Measurements from ENCODE around the gene DUSP22.
A peak's percentile ranks its signal among the peaks of the same experiment; 100 is the strongest.

Gene DUSP22

DNA sequence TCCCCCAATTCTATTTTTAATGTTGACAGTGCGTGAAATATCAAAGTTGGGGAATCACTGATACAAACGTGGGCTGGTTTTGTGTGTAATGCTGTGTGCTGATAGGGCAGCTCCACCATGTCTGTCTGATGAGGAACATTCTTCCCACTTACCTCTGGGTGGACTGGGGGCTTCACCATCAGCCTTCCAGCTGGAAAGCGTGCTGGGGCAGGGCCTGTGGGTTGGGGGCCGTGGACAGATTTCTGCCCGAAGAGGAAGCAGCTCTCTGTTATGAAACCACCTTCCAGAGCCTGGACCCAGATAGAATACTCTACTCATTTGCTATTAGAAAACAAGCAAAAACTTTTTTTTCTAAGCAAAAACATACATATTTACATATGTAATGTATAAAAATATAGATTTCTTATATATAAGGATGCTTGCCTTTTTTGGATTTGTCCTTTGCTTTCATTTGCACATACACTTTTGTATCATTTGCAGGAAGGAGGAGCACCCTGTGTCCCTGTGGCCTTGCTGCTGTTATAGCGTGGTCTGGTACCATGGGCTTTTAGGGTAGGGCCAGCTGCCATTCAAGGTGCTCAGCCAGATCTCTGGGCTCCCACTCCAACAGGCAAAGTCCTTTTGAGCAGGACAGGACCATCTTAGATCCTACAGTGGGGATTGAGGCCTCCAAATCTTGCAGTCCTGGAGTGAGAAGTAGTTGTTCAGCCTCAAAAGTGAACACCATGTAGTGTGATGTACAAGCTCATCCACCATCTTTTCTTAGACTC is 48.1 kb downstream of the DUSP22 start:
- DNase-seq (ENCODE audit: low spot score) = no peak

DNA sequence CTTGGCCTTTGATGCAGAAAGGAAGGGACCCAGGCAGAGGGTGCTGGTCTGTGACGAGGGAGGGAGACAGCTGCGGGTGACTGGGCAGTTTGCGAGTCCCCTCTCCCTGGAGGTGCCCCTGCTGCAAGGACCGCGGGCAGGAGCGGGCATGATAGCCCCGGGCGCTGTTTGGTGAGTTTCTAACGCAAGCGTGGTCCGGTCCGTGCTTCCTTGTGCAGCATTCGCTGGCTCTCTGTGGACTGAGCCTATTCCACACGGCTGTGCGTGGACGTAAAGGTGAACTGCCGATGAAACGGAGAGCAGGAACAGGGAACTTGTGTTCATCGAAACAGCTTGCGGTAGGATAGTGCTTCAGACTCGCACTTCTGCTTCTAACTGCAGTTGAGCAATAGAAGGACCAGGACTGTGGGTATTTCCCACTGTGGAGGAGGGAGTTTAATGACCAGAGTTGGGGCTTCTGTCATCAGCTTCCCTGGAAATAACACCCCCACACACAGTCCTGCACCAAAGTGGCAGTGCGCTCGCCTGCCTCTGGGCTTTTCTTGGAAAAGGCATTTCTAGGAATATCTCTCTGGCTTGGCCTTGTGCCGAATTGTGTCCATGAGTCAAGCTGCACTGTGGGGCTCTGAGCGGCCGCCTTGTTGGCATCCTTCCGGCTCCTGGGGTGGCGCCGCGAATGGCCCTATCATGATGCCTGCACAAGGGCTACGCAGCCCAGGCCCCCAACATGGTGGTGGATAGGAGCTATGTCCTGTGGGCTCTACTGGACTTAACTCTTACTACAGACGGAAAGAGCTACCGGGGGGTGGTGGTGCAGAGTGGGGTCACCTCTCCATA is 48.9 kb downstream of the DUSP22 start:
- no peak for DNase-seq (ENCODE audit: low spot score)

DNA sequence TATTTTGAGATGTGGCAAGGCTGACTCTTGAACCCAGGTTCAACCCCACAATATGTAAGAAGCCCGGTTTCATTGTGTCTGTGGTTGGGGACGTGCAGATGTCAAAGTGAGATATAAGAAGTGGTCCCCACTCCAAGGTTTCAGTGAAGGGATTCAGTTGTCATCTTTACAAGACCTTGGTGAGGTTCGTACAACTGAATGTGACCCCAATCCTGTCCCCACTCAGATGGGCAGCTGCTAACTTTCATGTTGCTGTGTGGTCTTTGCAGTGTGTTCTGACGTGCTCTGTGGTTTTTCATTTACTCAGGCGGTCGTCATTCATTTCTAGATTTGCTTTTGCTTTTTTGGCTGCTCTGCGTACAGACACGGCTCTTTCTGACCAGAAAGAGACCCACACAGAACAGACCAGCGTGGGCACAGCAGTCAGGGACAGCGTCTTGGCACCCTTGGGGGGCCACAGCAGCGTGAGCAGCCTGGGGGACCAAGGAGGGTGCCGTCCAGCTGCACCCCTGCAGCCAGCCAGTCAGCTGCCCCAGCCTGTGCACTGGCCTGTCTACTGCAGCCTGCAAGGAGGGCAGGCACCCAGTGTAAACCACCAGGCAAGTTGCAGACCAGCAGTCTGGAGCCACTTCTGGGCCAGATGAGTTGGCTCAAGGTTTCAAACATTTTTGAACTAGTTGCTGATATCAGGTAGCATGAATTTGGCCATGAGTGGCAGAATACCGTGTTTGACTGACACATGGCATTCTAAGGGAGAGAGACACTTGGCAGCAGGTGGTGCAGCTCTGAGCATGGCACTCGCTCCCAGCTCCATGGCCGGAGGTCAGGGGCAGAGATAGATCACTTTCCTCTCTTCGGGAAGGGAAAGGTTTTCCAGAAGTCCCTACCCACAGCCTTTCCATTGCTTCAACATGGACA is 49.9 kb downstream of the DUSP22 start:
- DNase-seq (ENCODE audit: low spot score) = no peak

DNA sequence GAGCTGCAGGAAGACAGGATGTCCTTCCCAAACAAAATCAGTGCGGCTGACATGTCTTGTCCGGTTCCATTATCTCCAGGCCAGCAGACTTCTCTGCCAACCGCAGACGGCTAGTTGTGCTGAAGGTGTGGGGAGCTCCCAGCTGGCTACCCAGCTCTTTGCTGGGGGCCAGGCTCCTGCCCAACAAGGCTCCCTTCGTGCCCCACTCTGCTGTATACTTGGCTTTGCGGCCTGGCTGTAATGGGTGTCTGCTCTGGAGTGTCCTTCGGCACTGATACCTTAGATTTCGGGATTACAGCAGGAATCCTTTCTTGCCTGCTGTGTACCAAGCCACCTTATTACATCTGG is 50.5 kb downstream of the DUSP22 start:
- no peak for DNase-seq (ENCODE audit: low spot score)

DNA sequence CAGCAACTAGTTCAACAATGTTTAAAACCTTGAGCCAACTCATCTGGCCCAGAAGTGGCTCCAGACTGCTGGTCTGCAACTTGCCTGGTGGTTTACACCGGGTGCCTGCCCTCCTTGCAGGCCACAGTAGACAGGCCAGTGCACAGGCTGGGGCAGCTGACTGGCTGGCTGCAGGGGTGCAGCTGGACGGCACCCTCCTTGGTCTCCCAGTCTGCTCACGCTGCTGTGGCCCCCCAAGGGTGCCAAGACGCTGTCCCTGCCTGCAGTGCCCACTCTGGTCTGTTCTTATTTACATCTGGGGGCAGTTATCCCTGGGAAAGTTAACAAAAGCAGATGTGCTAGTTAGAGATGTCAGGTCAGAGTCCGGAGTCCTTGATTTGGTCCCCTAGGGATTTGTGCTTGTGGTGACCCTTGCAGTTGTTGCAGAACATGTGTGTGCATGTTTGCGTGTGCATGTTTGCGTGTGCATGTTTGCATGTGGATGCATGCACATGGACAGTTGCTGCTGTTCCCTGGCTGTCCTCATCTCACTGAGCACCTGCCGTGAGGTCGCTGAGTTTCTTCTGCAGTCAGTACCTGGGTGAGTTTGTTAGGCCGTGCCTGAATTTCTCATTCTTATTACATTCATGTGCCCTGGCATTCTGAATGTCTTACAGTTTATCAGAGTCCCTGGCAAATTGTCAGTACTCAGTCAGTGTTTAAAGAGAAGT is 51.1 kb downstream of the DUSP22 start:
- no peak for DNase-seq (ENCODE audit: low spot score)

DNA sequence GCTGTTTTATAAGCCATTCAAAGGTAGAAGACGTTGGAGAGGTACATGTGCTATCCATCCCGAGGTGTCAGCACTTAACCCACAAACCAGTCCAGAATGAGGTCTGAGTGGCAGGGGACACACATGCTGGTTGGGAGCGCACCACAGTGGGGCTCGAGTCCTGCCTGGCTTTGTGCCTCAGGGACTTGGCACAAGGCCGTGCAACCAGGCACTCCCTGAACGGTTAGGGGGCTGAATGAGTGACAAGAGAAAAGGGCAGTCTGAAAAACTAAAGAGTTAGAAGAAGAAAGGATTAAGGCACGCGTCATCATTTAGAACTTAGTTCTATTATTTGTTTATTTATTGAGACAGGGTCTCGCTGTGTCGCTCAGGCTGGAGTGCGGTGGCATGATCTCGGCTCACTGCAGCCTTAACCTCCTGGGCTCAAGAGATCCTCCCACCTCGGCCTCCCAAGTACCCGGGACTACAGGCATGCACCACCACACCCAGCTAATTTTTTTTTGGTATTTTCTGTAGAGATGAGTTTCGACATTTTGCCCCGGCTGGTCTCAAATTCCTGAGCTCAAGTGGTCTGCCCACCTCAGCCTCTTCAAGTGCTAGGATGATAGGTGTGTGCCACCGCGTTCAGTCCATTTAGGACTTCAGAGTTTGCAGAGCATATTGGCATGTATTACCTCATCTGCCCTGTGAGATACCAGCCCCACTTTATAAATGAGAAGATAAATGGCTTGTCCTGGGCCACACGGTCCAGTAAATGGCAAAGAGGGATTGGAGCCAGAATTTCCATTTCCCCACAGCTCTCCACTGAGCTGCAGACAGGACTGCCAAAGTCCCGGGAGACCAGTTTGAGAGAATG is 51.9 kb downstream of the DUSP22 start:
- no peak for DNase-seq (ENCODE audit: low spot score)

DNA sequence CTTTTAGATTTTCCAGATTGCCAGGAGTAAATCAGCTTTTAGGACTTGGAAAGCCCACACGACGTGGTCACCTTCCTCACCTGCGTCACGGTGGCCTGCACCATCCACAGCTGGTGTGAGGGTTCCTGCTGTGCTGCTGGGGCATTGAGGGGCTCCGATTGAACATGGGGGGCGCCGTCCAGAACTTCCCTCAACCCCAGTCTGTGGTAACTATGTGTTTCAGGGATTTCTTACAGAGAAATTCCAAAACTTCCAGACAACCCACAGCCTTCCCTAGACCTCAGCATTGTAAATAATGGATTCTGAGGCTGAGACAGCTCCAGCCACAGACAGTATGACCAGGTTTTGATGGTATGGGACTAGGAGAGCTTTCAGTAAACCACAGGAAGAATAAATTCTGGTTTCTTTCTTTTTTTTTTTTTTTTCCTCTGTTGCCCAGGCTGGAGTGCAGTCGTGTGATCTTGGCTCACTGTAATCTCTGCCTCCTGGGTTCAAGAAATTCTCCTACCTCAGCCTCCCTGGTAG is 52.6 kb downstream of the DUSP22 start:
- no peak for DNase-seq (ENCODE audit: low spot score)

DNA sequence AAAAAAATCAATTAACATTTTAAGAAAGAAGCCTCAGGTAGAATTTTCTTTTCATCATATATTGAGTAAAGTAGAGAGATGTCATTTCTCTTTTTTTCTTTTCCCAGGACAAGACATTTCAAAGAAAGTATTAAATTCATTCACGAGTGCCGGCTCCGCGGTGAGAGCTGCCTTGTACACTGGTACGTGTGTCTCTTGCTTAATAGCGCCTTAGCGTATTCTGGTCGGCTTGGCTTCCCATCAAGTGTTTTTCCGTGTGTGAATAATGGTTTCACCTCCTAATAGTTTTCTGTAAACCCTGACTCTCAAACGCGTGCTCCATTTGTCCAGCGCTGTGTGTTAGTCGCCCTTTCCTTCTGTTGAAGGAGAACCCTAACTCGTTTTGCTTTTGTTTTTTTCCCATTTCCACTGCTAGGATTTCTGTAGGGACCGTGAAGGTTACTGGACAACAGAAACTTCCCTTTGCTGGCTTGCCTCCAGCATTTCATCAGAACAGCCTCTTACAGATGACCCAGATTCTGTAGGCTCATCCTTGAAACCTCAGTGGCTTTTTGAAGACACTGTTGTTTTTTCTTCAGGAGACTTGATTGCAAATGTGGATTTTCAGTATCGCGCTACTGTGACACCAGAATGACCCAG is 53.6 kb downstream of the DUSP22 start:
- no peak for DNase-seq (ENCODE audit: low spot score)

DNA sequence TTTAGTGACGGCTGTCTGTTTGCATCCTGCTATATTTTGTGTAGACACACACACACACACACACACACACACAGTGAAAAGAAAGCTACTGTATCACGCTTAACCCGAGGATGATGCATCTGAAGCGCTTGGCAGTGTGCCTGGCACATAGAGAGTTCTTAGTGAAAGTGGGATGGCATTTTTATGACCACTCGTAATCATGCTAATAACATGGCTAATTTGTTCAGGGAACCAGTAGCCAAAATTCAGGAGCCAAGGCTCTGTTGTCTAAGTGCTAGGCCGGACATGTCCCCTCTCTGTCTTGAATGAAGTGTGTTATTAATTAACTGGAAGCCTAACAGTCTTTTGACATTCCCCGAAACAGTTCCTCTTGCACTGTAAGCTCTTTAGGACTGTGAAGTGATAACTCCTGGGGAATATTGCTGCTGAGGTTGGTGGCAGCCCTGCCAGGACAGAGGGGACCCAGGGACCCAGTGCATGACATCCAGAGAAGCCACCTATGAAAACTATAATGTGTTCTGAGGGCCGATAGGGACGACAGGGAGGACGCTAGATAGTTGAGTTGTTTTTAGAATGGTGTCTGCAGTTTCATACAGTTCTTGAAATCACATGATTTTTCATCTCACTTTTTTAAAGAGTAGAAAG is 54.2 kb downstream of the DUSP22 start:
- DNase-seq (ENCODE audit: low spot score) = no peak

DNA sequence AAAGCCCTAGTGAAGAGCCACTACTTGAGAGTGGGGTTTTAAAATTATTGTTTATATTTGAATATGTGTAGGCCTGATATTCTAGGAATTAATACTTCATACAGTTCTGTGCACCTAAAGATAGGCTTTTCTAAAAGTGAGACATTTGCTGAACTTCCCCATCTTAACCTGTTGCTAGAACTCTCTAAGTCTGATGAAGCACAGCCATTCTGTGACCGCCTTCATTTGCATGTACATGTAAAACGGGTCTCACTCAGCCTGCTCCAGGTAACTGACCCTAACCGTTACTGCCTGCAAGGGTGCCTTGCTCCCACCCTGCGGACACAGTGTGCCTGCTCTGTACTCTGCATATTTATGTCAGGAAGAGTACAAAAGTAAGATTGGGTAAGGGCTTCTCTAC is 54.9 kb downstream of the DUSP22 start:
- peak; percentile 64 for DNase-seq (ENCODE audit: low spot score)

DNA sequence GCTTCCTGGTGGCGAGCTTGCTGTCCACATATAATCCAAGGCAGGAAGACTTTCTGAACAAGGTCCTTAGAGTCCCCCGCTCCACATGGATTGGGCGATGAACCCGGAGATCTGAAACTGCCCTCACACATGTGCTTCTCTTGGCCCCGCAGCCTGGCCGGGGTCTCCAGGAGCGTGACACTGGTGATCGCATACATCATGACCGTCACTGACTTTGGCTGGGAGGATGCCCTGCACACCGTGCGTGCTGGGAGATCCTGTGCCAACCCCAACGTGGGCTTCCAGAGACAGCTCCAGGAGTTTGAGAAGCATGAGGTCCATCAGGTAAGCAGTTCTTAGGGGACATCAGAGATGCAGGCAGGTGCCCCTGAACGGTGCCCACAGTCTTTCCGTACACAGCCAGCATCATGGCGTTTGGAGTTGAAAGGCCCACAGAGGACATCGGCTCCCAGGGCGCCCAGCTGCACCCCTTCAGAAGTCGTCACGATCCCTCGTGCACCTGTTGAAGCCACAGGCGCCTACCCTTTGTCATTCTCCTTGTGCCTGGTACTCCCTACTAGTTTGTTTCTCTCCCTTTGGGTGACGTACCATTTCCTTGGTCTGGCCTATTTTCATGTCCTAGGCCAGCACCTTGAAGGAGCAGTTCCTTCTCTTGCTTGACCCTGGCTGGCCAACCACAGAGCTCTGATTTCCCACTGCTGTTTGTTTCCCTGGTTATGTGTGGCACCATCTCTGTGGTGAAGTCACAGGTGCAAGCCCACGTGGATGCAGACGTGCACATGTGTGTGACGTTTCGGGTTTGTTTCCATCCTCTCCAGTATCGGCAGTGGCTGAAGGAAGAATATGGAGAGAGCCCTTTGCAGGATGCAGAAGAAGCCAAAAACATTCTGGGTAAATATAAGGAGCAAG is 55.9 kb downstream of the DUSP22 start:
- no peak for DNase-seq (ENCODE audit: low spot score)

DNA sequence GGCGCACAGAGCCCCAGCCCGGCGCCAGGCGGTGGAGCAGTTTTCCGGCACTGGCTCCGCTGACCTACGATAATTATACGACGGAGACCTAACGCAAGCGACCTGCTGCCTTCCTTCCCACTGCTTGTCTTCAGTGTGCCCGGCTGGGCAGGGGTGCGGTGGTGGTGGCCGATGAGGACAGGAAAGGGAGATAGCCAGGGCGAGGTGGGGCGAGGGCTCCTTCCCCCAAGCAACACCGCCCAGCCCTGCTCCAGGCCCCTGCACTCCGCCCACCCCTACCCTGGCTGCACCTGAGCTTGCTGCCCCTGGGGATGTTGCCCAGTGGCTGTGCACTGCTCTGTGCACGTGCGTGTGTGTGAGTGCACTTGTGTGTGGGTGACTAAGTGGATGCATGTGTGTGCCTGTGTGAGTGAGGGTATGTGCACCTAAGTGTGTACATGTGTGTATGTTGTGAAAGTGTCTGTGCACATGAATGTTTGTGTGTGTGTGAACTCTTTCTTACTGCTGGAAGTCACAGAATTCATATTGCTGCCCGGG is 56.6 kb downstream of the DUSP22 start:
- DNase-seq (ENCODE audit: low spot score) = no peak

DNA sequence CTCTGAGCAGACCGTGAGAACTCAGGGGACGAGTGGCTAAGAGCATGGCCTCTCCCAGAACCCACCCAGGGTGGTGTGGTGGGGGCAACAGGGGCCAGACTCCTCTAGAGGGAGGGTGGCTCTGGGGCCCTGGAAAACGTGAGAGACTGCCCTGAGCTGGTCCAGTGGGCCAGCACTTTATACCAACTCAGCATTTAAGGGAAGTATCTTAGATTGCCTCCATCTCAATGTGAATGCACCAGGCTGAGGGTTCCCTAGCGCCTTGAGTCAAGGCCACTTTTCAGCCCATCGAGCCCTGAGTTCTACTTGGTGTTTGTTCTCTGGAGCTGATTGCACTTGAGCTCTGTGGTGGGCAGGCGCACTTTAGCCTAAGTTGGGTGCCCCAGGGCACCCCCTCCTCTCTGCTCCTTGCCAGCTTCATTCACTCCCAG is 57.2 kb downstream of the DUSP22 start:
- no peak for DNase-seq (ENCODE audit: low spot score)

DNA sequence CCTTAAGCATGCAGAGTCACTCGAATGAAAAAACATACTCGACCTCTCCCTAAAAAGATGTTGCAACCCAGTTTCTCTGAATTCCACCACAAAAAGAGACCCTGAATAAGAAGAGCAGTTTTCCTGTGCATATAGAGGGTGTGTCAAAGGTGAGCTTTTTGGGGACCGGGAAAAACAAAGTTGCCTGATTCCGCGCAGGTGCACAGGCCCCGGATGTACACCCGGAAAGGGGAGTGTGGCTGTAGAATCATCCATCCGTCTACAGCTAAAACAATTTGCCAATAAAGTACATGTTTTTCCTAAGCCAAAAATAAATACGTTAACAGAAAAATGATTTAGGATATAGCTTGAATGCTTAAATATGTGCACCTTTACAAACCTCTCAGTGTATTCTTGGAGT is 58.1 kb downstream of the DUSP22 start:
- DNase-seq (ENCODE audit: low spot score) = no peak

DNA sequence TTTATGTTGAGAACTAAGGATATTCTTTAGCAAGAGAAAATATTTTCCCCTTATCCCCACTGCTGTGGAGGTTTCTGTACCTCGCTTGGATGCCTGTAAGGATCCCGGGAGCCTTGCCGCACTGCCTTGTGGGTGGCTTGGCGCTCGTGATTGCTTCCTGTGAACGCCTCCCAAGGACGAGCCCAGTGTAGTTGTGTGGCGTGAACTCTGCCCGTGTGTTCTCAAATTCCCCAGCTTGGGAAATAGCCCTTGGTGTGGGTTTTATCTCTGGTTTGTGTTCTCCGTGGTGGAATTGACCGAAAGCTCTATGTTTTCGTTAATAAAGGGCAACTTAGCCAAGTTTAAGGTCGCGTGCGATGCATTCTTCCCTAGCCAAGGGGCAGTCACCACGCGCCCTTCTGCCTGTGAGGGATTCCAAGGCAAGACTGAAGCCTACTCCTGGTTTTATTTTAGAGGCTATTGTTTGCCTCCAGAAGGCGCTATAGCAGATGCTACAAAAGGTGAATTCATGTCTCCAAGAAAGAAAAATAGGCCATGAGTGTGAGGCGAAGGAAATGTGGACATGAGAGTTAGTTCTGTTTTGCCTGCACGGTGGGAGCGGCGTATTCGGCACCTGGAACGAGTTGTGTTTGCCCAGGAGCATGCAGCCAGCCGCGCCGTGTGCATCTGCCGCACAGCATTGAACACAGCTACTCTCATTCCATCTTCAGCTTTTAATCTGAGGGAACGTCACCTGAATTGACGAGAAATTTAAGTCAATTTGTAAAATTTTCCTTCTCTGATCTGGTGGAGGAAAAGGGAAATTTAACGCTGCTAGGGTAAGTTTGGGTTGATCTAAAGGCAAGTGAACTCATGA is 59.0 kb downstream of the DUSP22 start:
- no peak for DNase-seq (ENCODE audit: low spot score)

DNA sequence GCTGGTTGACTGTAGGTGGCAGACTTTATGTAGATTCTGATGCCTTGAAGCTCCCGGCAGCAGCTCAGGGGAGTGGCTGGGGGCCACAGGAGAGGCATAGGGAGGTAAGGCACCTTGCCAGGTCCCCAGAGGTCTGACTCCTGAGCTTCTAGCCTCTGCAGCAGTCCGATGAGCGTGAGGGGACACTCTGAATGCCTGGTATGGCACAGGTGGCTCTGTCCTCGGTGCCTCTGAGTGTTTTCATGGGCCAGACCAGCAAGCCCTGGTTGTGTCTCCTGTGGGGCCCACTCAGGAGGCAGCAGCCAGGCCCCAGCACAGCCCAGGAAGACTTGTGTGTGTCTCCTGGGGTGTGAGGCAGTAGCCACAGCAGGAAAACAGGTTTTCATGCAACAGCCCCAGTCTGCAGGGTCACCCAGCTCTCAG is 59.6 kb downstream of the DUSP22 start:
- no peak for DNase-seq (ENCODE audit: low spot score)

DNA sequence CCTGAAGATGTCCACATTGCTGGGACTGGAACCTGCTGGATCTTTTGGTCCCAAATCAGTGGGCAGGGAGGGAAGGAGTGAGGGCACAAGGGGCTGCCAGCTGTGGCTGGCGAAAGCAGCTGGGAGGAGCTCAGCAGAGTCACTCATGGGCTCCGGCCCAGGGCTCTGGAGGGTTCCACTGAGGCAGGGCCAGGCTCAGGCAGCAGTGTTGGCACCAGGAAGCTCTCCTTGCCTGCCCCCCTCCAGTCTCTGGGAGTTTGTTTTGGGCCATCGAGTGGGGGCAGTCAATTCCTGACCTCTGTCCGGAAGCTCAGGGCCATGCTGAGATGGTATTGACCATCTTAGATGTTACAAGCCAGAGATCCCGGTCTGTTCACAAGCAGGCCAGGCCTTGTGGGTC is 60.2 kb downstream of the DUSP22 start:
- no peak for DNase-seq (ENCODE audit: low spot score)
